ENCODE results near the gene LIX1L.
A peak's percentile ranks its signal among the peaks of the same experiment; 100 is the strongest.
"Not testable (repeated sequence)": the region's sequence is repeated elsewhere in the genome, so short reads cannot be mapped to it uniquely, and the experiment has no call there.

LIX1L gene

DNA sequence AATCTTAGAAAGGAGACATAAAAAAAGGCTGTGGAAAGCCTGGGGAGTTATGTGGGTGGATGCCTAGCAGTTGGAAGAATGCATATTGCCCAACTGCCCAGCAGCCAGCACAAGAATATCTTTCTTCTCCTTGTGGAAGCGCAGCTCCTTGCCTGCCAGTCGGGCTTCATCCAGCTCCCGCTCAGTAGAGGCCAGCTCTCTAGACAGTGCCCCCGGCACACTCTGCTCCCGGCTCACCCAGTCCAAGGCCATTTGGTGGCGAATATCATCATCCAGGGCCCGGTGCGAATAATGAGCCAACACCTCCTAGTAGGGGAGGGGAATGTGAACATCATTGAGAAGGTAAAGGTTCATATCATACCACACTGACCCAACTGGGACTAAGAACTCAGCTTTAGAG lies 21.6 kb downstream of the LIX1L start:
- DNase-seq (ENCODE audit: low read depth, low spot score): no peak

DNA sequence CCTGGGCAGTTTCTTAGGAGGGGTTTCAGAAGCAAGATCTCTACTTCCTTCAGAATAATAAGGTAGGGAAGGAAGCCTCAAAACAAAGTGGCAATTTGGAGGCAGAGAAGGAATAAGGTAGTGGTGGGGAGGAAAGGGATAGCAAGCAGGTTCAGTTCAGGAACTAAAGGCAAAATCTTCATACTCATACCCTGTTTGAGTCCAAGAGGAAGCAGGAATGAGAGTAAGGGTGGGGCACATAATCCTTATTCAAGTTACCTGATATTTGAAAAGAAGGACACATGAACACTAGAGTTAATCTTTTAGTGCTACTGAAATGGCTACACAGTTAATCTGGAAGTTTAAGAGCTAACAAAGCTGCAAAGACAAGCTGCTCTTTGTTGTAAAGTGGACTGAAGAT lies 22.1 kb downstream of the LIX1L start:
- DNase-seq (ENCODE audit: low read depth, low spot score): no peak

DNA sequence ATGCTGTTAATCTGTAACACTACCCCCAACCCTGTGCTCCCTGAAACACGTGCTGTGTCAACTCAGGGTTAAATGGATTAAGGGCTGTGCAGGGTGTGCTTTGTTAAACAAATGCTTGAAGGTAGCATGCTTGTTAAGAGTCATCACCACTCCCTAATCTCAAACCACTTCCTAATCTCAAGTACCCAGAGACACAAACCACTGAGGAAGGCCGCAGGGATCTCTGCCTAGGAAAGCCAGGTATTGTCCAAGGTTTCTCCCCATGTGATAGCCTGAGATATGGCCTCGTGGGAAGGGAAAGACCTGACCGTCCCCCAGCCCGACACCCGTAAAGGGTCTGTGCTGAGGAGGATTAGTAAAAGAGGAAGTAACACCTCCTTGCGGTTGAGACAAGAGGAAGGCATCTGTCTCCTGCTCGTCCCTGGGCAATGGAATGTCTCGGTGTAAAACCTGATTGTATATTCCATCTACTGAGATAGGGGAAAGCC lies 25.3 kb downstream of the LIX1L start:
- not testable (repeated sequence) for DNase-seq (ENCODE audit: low read depth, low spot score)

DNA sequence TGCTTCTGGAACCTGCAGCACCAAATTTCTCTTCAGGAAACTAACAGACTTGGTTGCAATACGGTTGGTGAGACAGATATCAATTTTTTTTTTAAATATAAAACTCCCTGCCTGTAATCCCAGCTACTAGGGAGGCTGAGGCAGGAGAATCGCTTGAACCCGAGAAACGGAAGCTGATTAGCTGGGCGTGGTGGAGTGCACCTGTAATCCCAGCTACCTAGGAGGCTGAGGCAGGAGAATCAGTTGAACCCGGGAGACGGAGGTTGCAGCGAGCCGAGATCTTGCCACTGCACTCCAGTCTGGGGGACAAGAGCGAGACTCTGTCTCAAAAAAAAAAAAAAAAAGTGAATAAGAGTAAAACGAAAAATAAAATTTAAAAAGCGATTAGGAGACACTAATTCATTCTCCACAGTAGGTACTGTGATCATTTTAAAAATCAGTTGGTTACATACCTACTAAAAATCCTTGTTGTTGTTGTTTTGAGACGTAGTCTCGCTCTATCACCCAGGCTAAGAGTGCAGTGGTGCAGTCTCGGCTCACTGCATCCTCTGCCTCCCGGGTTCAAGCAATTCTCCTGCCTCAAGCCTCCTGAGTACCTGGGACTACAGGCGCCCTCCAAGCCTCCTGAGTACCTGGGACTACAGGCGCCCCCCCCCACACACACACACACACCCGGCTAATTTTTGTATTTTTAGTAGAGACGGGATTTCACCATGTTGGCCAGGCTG lies 29.7 kb downstream of the LIX1L start:
- no peak for DNase-seq (ENCODE audit: low read depth, low spot score)

DNA sequence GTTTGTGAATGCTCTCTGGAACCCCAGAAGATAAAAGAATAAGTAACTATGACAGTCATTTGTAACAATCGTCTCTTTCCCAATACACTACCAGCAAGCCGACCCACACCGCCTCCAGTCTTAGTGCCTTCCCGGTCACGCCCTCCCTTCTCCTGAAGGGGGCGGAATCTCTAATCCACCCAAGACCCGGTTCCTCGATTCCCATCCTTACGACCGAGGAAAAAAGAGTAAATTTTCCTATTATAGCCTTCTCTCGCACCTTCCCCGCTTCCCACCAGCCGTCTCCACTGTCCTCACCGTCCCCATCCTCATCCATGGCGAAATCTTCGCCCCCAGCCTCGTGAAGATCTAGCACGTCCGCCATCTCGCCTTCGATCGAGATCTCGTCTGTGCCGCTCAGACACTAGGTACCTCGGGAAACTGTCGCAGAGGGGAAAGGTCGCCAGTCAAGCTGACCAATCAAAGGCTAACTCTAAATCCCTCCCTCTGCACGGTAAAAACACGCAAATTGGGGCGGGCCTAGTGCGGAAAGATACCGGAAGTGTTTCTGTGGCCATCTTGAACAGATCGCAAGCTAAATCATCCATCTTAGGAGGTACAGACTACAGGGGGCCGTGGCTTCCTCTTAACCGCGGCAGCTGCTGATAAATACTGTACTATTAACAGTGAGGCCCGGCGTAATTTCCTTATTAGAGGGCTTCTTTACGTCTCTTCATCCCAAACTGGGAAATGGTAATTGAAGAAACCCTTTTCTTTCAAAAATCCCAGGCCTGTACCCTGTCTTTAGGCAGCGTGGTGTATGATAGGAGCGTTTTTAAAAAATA lies 30.5 kb downstream of the LIX1L start, which contains the start of gene RBM8A:
RBM8A (minus strand) TSS at position 422 of the 824 bp plus-strand sequence; CDS start at position 364, 58 bp downstream.
- DNase-seq (ENCODE audit: low read depth, low spot score): peak; percentile 82

DNA sequence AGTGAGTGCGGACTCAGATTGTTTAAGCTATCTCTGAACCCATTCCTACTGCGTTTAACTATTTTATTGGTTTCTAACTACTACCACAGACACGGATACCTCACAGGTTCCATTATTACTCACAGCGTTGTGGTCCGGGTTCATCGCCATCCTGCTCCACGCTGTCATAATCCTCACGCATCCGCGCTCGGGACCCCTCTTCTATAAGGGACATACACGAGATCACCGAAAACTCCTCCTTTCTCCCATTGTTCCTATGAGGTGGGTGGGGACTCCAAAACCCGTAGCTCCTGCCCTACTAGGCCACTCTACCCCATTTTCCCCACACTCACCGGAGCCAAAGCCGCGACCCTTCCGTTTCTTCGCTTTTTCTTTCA lies 31.1 kb downstream of the LIX1L start:
- peak; percentile 14 for DNase-seq (ENCODE audit: low read depth, low spot score)

DNA sequence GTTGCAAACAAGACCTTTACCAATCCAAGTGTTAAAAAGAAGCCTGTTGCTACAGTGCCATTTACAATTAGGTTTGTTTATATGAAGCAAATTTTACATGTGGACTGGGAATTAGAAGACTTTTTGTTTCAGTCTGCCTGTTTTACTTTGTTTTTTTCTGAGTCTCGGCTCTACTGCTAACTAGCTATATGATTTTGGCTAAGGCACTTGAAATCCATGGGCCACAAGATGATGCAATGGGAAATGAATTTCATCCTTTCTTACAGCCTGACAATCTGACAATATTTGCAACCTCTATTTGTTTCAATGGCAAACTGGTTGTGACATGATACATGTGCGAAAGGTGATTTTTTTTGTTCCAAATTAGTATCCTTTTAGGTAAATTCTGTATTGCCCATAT lies 35.6 kb downstream of the LIX1L start:
- DNase-seq (ENCODE audit: low read depth, low spot score): no peak

DNA sequence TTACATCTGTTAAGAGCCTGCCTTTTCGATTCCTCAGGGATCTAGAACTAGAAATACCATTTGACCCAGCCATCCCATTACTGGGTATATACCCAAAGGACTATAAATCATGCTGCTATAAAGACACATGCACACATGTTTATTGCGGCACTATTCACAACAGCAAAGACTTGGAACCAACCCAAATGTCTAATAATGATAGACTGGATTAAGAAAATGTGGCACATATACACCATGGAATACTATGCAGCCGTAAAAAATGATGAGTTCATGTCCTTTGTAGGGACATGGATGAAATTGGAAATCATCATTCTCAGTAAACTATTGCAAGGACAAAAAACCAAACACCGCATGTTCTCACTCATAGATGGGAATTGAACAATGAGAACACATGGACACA lies 37.5 kb downstream of the LIX1L start:
- DNase-seq (ENCODE audit: low read depth, low spot score): not testable (repeated sequence)

DNA sequence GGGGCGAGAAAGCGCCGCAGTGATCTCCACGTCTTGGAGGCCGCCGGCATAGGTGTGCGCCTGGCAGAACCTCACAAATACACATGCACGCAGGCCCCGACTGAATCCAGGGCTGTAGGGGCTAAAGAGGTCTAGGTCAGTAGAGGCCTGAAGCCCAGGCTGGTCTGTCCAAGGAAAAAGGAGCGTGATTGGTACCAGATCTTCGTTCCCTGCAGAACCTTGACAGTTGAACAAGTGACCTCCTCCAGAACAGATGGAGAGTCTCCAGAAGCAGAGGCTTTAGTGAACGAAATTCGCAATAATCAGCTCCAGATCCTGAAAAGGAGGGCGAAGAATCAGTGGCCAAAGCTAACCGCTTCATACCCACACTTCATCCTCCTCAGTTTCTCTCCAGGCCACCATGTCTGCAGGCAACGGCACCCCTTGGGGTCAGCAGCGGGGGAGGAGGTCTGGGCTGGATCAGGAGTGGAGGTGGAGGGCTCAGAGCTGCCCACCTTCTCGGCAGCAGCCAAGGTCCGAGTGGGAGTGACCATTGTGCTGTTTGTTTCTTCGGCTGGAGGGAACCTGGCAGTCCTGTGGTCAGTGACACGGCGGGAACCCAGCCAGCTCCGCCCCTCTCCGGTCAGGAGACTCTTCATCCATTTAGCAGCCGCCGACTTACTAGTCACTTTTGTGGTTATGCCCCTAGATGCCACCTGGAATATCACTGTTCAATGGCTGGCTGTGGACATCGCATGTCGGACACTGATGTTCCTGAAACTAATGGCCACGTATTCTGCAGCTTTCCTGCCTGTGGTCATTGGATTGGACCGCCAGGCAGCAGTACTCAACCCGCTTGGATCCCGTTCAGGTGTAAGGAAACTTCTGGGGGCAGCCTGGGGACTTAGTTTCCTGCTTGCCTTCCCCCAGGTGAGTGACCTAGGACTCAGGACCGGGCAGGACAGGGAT lies 38.6 kb downstream of the LIX1L start:
- no peak for DNase-seq (ENCODE audit: low read depth, low spot score)

DNA sequence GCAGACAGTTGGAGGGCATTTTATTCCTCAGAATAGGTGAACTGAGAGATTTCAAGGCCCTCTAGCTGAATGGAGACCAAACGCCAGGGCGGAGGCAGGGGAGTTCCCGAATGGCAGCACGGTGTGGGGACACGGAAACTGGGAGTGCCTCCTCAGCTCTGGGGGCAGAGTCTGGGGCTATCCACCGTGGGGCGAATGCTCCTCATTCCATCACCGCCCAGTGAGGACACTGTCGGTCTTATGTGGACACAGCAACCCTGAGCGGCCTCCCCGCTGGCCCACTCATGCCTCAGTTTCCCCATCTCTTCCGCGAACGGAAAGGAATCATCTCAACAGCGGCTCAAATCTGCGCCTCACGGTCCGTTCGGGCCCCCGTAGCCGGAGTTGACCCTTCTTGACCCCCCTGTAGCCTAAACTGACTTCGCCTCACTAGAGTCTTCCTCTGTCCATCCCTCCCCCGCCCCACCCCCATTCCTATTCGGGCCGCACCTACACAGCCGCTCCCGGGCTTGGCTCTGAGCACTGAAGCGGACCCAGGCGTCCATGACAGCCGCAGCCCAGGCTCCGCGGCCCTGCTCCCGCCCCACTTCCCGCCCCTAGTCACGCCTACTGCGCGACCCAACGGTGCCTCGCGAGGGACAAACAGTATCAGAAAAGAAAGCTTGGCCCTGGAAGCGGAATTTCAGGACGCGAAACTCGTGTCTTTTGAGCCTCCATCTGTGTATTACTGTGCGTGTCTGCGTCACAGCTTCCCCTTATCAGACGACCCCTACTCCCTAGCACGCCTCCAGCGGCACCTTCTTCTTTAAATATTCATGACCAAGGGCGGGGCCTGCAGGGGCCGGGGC lies 39.4 kb downstream of the LIX1L start, which contains the start of gene PEX11B:
PEX11B (minus strand) TSS at position 574 of the 848 bp plus-strand sequence; CDS start at position 545, 29 bp downstream.
- peak; percentile 86 for DNase-seq (ENCODE audit: low read depth, low spot score)

DNA sequence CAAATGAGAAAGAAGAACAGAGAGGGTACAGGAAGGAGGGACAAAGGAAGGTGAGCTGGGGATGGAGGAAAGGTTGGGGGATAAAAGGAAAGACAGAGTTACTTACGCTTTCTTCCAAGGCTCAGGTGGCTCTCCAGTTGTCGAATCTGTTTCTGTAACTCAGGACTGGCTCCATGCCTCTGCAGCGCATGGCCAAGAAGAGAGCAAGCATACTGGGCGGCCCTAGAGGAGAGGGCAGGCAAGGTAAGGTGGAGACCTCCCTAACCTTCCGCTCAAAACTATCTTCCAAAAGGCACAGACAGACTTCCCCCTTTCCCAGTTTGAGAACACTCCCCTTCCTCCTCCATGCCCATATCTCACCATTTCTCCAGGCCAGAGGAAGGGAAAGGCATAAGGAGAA lies 40.2 kb downstream of the LIX1L start:
- DNase-seq (ENCODE audit: low read depth, low spot score): no peak

DNA sequence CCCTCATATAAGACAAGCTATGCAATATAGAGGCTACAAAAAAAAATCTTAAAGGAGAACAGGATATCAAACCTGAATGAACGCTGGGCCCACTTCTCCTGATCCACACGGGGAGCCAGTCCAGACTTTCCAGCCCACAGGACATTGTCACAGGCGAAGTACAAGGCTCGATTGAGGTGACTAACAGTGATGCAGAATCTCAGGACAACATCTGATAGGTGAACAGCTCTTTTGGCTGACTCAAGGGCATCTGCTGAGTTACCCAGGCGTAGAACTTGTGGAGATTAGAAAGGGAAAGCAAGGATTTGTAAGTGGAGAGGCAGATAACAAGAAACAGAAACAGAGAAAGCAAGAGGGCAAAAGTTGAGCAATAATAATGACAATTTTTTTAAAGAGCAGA lies 41.1 kb downstream of the LIX1L start:
- no peak for DNase-seq (ENCODE audit: low read depth, low spot score)

DNA sequence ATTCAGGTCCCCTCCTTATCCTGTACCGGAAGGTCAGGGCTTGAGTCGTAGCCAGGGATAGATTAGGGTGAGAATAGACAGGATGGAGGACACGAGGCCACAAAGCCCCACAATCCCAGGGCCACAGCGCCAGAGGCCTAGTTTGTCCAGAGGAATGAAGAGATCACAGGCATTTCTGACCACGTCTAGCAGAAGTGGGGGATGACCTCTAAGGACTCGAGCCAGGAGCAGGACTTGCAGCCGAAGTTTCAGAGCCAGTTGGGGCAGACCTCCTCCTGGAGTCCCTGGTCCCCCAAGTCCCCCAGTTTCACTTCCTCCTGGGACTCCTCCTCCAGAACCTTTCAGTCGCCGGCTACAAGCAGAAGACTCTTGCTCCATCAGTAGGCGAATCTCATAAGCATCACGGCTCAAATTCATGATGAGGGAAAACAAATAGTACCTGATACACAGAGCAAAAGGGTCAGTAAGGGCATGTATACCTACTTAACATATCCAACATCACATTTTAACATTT lies 45.6 kb downstream of the LIX1L start:
- no peak for DNase-seq (ENCODE audit: low read depth, low spot score)

DNA sequence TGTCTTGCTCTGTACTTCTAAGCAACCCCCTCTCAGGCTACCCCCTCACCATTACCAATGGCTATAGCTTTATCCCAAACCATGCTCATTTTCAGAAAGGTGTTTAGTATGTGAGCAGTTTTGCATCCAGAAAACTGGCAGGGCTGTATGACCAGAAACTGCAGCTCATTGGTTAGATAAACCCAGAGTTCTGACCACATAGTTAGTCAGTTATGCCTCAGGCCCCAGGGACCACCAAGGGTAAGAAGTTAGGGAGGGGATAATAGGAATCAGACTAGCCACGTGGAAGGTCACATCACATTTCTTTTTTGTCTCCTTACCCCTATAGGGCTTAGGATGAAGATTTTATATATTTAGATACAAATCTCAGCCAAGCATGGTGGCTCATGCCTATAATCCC lies 49.2 kb downstream of the LIX1L start:
- no peak for DNase-seq (ENCODE audit: low read depth, low spot score)

DNA sequence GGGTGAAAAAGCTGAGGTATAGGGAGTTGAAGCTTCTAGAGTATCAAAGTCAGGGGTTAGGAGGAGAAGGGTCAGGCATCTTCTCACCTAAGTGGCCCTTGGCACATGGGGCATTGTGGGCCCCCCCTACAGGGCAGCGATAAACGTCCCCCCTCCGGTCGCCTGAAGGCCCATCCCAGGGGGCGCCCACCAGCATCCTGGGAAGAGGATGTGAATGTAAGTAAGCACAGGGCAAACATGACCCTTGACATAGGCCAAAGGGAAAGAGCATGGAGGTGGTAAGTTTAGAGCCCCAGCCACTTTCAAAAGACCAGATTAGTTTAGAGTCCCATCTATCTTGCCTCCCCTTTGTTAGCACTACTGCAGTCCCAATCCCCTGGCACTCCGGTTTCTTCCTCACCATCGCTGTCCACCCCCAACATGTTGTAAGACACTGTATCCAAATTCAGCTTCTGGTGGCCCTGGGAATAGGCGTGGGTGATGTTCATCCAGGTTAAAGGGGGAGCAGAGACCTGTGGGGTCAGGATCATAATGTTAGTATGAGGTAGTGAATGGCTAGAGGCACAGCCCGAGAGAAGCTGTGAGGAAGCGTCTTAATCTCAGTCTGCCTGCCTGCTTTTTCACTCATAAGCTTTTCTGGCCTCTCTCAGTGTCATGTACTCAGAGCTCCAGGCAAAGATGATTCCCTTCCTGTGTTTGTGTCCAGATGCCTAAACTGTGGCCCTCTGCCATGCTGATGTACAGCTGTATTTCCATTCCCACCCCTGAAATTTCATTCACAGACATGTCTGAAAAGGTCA lies 50.7 kb downstream of the LIX1L start:
- no peak for DNase-seq (ENCODE audit: low read depth, low spot score)

DNA sequence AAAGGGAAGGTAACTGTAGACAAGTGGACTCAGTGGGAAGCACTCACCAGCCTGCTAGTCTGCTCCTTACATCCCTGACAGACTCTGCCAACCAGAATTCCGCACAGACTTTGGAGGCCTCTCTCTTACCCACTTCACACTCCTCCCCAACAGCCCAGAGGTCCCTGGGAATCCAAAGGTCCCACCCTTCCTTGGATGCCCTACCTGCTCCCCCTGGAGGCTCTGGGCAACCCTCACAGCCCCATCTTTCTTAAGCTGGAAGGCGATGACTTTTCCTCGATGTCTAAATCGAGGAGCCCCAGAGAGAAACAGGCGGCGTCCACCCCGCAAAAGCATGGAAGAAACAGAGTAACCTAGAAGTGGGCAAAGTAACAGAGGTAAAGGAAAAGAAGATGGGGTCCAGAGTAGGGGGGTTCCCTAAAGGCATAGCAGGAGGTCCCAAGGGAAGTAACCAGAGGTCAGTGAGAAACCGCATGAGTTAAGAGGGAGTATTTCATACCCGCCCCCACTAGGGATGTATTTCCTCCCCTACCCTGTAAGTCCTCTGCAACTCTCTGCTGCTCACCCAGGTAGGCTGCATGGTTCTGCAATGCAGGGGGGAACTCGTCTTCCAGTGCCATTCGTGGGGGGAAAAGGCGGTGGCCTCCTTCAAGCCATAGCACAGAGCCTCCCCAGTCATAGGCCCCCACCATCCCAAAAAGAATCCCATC lies 56.4 kb downstream of the LIX1L start:
- no peak for DNase-seq (ENCODE audit: low read depth, low spot score)

DNA sequence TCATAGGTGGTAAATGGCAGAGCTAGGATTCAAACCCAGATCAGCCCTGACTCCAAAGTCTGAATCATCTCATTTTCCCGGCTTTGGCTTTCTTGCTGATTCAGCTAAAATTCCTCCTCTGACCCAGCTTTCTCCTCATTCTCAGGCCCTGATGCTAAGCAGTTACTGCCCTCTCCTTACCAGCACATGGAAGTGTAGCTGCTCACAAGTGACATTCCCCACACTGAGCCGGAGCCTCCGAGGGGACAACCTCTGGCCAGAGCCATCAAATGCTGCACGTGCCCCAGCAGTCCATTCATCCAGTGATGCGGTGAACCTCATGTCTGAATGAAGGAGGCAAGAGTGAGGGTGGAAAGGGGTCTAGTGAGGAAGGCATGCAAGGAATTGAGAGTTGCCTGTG lies 59.1 kb downstream of the LIX1L start:
- DNase-seq (ENCODE audit: low read depth, low spot score): no peak

DNA sequence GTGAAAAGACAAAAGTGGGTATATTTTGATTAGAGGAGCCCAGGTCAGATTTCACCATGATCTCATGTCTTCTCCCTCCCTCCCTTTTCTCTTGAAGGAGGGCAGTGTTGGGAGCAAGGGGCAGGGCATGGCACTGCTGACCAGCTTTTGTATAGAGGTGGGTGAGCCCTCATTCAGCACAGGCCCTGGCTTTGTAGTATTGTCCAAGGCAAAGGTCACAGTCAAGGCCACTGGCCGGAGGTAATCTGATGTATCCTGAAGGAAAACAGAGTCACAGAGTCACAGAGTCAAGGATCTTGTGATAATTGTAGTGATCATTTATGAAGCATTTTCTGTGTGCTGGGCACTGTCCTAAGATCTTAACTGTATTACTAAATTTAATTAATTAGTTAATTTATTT lies 59.8 kb downstream of the LIX1L start:
- DNase-seq (ENCODE audit: low read depth, low spot score): no peak

DNA sequence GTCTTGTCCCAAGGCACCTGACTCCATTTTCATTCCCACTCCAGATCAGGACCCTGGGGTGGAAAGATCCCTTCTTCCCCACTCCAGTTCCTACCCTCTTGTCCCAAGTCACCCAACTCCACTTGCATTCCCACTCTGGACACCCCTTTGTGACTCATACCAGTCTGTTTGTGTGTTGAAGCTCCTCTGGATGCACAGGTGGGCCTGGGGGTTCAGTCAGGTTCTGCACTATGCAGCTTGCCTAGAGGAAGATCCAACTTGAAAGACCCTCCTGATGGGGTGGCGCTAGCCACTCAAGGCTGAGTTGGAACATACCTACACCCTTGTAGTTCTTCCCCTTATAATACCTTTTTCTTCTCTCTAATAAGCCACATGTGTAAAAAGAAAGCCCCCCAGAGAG lies 62.3 kb downstream of the LIX1L start:
- no peak for DNase-seq (ENCODE audit: low read depth, low spot score)

All from activated naive CD8-positive, alpha-beta T cell treated with anti-CD3 and anti-CD28 coated beads, Interleukin-2, amount 50 U/mL, for 16 hours (primary cell).